ENCODE results near the gene ACO2. TPM values are rescaled to one million over a fixed set of nuclear protein-coding genes. Genes with fewer than 3 reads are reported as not detected.

ACO2 gene
- total and polyA plus RNA-seq, 2 of the 8 experiments (the other 6 are each of a cell fraction or from before 2014, with no cell fraction given) = 52.8 to 75.4 TPM

- H3K4me3 ChIP-seq (ENCODE audit: extremely low read depth in 1 of 4, insufficient read depth in 2 of 4, low read depth in 3 of 4, low read length in 4 of 4) = no peak overlapping the region
- no peak overlapping the region for H4K5ac ChIP-seq (ENCODE audit: insufficient read length, low read depth, low read length)
- H4K8ac ChIP-seq (ENCODE audit: extremely low read depth, insufficient read depth, low read length) = no peak overlapping the region
- H2BK12ac ChIP-seq (ENCODE audit: low read depth, low read length) = 0 out of 2 replicates have a peak overlapping the region, but pooled peaks have one; percentile 19
- H3K23ac ChIP-seq (ENCODE audit: insufficient read length) = no peak overlapping the region
- no peak overlapping the region for H3K14ac ChIP-seq (ENCODE audit: insufficient read length)
- no peaks in the 10 kb centered on the region for H3K27me3 ChIP-seq (replicated peaks in 1 of 4; ENCODE audit: control insufficient read depth in 3 of 4, extremely low read depth in 1 of 4, insufficient read depth in 3 of 4, low read length in 3 of 4)
- H2AFZ ChIP-seq (ENCODE audit: low read length) = no peak overlapping the region
- H4K20me1 ChIP-seq (replicated peaks in 1 of 2; ENCODE audit: control insufficient read depth in 1 of 2, insufficient read depth in 2 of 2, low read length in 2 of 2) = peaks cover 10 to 17% of the 10 kb centered on the region in 2 experiments
- no peak overlapping the region for H3K4me2 ChIP-seq (ENCODE audit: insufficient read depth in 1 of 2, low read depth in 2 of 2, low read length in 2 of 2)
- H2AK5ac ChIP-seq (ENCODE audit: low read depth, low read length) = no peak overlapping the region
- CTCF ChIA-PET (ENCODE audit: partially characterized antibody) = interaction anchor here (0.6 to 4.1 kb wide), 19 partner anchors 9 to 170 kb away, joined by 3 to 28 read pairs (median 4); partner anchors contain the start of genes TEF and TOB2
- H3K9me3 ChIP-seq (ENCODE audit: insufficient read depth in 2 of 2, low read depth in 1 of 2, low read length in 1 of 2) = no peaks in the 10 kb centered on the region
- no peaks in the 10 kb centered on the region for H3K23me2 ChIP-seq (ENCODE audit: low read depth, low read length)
- H3K27ac ChIP-seq (ENCODE audit: low read depth, low read length) = no peak overlapping the region
- H3K18ac ChIP-seq (ENCODE audit: extremely low read depth, low read length) = no peak overlapping the region
- peak overlapping the region; percentile 35; the same call in 1 of the 2 replicates for H2BK5ac ChIP-seq (ENCODE audit: low read depth, low read length)
- no peak overlapping the region for H2BK15ac ChIP-seq (ENCODE audit: low read length)
- H4K91ac ChIP-seq (replicated peaks; ENCODE audit: insufficient read length, low read length) = no peak overlapping the region
- no peak overlapping the region for H3K56ac ChIP-seq (replicated peaks; ENCODE audit: insufficient read length, low read depth, low read length)
- H3K36me3 ChIP-seq (ENCODE audit: control insufficient read depth in 2 of 4, insufficient read depth in 4 of 4, low read length in 3 of 4) = peaks cover 11 to 31% (median 18%) of the 10 kb centered on the region in 4 experiments
- no peak overlapping the region for H3K4ac ChIP-seq (replicated peaks; ENCODE audit: insufficient read length, low read depth, low read length)
- FAIRE-seq (no peak), DNase-seq (ENCODE audit: low read depth in 1 of 2, low spot score in 2 of 2) (no peak)
- no peaks in the 10 kb centered on the region; a peak in 1 of 7 replicates for H3K4me1 ChIP-seq (replicated peaks in 1 of 4; ENCODE audit: control insufficient read depth in 3 of 4, insufficient read depth in 4 of 4, low read length in 3 of 4)
- H3K79me2 ChIP-seq (ENCODE audit: control insufficient read depth in 1 of 2, insufficient read depth in 2 of 2, low read length in 2 of 2) = no peaks in the 10 kb centered on the region
- no peak overlapping the region for H2BK120ac ChIP-seq (replicated peaks; ENCODE audit: low read depth, low read length)
- TF ChIP-seq RAD21 (IDR thresholded peaks at IDR 0.05 in 1 of 2, conservative IDR thresholded peaks at IDR 0.05 in 1 of 2; ENCODE audit: low read depth in 2 of 2, low read length in 2 of 2) (peak; percentile 17 to 36; a peak in 3 of 4 replicates), MAX (IDR thresholded peaks at IDR 0.05) (no peak)
- TF ChIP-seq, protein P1, sequence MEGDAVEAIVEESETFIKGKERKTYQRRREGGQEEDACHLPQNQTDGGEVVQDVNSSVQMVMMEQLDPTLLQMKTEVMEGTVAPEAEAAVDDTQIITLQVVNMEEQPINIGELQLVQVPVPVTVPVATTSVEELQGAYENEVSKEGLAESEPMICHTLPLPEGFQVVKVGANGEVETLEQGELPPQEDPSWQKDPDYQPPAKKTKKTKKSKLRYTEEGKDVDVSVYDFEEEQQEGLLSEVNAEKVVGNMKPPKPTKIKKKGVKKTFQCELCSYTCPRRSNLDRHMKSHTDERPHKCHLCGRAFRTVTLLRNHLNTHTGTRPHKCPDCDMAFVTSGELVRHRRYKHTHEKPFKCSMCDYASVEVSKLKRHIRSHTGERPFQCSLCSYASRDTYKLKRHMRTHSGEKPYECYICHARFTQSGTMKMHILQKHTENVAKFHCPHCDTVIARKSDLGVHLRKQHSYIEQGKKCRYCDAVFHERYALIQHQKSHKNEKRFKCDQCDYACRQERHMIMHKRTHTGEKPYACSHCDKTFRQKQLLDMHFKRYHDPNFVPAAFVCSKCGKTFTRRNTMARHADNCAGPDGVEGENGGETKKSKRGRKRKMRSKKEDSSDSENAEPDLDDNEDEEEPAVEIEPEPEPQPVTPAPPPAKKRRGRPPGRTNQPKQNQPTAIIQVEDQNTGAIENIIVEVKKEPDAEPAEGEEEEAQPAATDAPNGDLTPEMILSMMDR (IDR thresholded peaks at IDR 0.05; ENCODE audit: control extremely low read depth in 1 of 3, insufficient read depth in 1 of 3, low read depth in 1 of 3, low read length in 3 of 3) = peak; percentile 33 to 51 (median 49)
- TF ChIP-seq, protein P2, sequence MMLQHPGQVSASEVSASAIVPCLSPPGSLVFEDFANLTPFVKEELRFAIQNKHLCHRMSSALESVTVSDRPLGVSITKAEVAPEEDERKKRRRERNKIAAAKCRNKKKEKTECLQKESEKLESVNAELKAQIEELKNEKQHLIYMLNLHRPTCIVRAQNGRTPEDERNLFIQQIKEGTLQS (IDR thresholded peaks at IDR 0.05; ENCODE audit: insufficient read depth, low read depth, low read length) = no peak
- 92% methylated on average over 14 of the region's 21 CpGs; no CpG with 5 or more reads in 1 of the 2 experiments for WGBS, 2 experiments (ENCODE audit: extremely low coverage in 1 of 2, insufficient coverage in 1 of 2, insufficient read length in 1 of 2, insufficient replicate concordance in 2 of 2, low coverage in 1 of 2, low lambda C conversion rate in 2 of 2, missing lambda C conversion rate in 1 of 2)
- H3K79me1 ChIP-seq (ENCODE audit: low read depth, low read length) = no peaks in the 10 kb centered on the region
- H3K9ac ChIP-seq (replicated peaks in 1 of 4; ENCODE audit: extremely low read depth in 1 of 4, low read depth in 3 of 4, low read length in 3 of 4) = no peak overlapping the region
- H2BK20ac ChIP-seq (ENCODE audit: low read length) = no peak overlapping the region
- POLR2A ChIA-PET (ENCODE audit: partially characterized antibody) = interaction anchor here (0.7 to 4.0 kb wide), 12 partner anchors 9 to 120 kb away, joined by 3 to 22 read pairs (median 8); partner anchors contain the start of genes ACO2, PHF5A and TOB2
Measured at GRCh38 chr22:41523464-41524221, 54.7 kb downstream of the ACO2 start.

Measured in H1 (cell line).